ENCODE results near the gene PDZRN4. TPM values are rescaled to one million over a fixed set of nuclear protein-coding genes. Genes with fewer than 3 reads are reported as not detected.

Gene PDZRN4
- total RNA-seq, 6 donors from 2014 or later: 0.17 to 1.3 (median 0.61) TPM; not detected in 1

- no peak for DNase-seq
- TF ChIP-seq EP300 (IDR thresholded peaks at IDR 0.05) (no peak), POLR2A (IDR thresholded peaks at IDR 0.05) (no peak), POLR2AphosphoS5 (IDR thresholded peaks at IDR 0.05) (no peak)
- TF ChIP-seq, protein P1, sequence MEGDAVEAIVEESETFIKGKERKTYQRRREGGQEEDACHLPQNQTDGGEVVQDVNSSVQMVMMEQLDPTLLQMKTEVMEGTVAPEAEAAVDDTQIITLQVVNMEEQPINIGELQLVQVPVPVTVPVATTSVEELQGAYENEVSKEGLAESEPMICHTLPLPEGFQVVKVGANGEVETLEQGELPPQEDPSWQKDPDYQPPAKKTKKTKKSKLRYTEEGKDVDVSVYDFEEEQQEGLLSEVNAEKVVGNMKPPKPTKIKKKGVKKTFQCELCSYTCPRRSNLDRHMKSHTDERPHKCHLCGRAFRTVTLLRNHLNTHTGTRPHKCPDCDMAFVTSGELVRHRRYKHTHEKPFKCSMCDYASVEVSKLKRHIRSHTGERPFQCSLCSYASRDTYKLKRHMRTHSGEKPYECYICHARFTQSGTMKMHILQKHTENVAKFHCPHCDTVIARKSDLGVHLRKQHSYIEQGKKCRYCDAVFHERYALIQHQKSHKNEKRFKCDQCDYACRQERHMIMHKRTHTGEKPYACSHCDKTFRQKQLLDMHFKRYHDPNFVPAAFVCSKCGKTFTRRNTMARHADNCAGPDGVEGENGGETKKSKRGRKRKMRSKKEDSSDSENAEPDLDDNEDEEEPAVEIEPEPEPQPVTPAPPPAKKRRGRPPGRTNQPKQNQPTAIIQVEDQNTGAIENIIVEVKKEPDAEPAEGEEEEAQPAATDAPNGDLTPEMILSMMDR (IDR thresholded peaks at IDR 0.05): no peak
- Histone ChIP-seq H3K4me1 (peaks cover 0 to 2% (median 0%) of the 10 kb centered on the region in 4 donors), H3K9me3 (no peaks in the 10 kb centered on the region), H3K27ac (no peak overlapping the region), H3K27me3 (no peaks in the 10 kb centered on the region), H3K36me3 (no peaks in the 10 kb centered on the region), H3K4me3 (no peak overlapping the region)
- no peak for ATAC-seq (ENCODE audit: low FRiP score in 2 of 2)
- 19 to 26% methylated on average over 1 of the region's 1 CpG for WGBS, 2 donors
Measured at GRCh38 chr12:41465526-41465925, 277.4 kb downstream of the PDZRN4 start.

DNA sequence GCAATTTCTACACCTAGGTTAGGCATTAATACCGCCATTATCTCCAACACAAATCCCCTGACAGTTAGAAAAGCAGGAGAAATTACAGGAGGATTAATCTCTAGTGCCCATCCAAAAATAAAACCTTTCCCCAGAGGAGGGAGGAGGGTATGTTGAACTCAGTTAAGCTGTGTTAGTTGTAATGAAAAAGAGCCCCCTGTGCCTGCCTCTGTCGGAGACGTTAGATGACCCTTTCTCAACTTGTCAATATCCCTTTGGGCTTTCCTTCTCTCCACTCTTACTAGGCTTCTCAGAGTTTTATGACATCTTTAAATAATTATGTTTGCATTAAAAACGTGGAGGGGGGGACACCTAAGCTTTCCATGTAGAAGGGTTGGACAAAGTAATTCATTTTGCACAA is 278.2 kb downstream of the PDZRN4 start:
- Histone ChIP-seq H3K9me3 (no peaks in the 10 kb centered on the region), H3K27ac (no peak overlapping the region), H3K27me3 (no peaks in the 10 kb centered on the region), H3K4me3 (no peak overlapping the region), H3K4me1 (peaks cover 0 to 2% (median 0%) of the 10 kb centered on the region in 4 donors), H3K36me3 (no peaks in the 10 kb centered on the region)
- WGBS, 2 donors: 76 to 82% methylated on average over 4 of the region's 4 CpGs
- no peak for DNase-seq
- ATAC-seq (ENCODE audit: low FRiP score in 2 of 2): no peak
- TF ChIP-seq EP300 (IDR thresholded peaks at IDR 0.05) (no peak), POLR2A (IDR thresholded peaks at IDR 0.05) (no peak)
- TF ChIP-seq, protein P1 (IDR thresholded peaks at IDR 0.05): no peak

DNA sequence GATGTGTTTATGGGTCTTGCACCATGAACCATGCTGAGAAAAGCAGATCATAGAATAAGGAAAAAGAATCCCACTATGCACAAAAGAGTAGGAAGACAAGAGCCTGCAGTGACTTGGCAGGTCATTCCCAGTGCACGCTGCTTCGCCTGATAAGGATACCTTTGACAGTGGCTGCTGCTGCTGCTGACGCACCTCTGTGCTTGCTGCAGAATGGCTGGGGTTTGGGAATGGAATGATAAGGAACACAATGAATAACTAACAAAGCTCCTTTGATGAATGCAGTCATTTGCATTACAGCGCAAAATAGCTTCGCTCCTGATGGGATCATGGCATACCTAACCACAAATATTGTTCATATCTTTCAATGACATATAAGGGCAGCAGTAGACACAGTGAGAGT is 278.7 kb downstream of the PDZRN4 start:
- 84 to 85% methylated on average over 5 of the region's 5 CpGs for WGBS, 2 donors
- no peaks in the 10 kb centered on the region for H3K27me3 ChIP-seq
- no peak for TF ChIP-seq EP300 (IDR thresholded peaks at IDR 0.05)
- no peak for TF ChIP-seq POLR2A (IDR thresholded peaks at IDR 0.05)
- TF ChIP-seq, protein P1 (IDR thresholded peaks at IDR 0.05): no peak
- TF ChIP-seq POLR2AphosphoS5 (IDR thresholded peaks at IDR 0.05): no peak
- H3K27ac ChIP-seq: no peak overlapping the region
- no peaks in the 10 kb centered on the region for H3K9me3 ChIP-seq
- DNase-seq (no peak), ATAC-seq (ENCODE audit: low FRiP score in 2 of 2) (no peak)
- no peaks in the 10 kb centered on the region for H3K36me3 ChIP-seq
- peaks cover 0 to 2% (median 0%) of the 10 kb centered on the region in 4 donors for H3K4me1 ChIP-seq
- no peak overlapping the region for H3K4me3 ChIP-seq

- Histone ChIP-seq H3K4me1 (peaks cover 0 to 2% (median 0%) of the 10 kb centered on the region in 4 donors), H3K27me3 (no peaks in the 10 kb centered on the region), H3K9me3 (no peaks in the 10 kb centered on the region), H3K27ac (no peak overlapping the region), H3K36me3 (no peaks in the 10 kb centered on the region), H3K4me3 (no peak overlapping the region)
- 70 to 71% methylated on average over 1 of the region's 1 CpG for WGBS, 2 donors
- TF ChIP-seq, protein P1 (IDR thresholded peaks at IDR 0.05): no peak
- no peak for TF ChIP-seq POLR2A (IDR thresholded peaks at IDR 0.05)
- no peak for TF ChIP-seq POLR2AphosphoS5 (IDR thresholded peaks at IDR 0.05)
- no peak for ATAC-seq (ENCODE audit: low FRiP score in 2 of 2)
- no peak for DNase-seq
Measured at GRCh38 chr12:41467591-41468325, 279.6 kb downstream of the PDZRN4 start.

- Histone ChIP-seq H3K27me3 (no peaks in the 10 kb centered on the region), H3K4me1 (peaks cover 0 to 2% (median 0%) of the 10 kb centered on the region in 4 donors), H3K9me3 (no peaks in the 10 kb centered on the region), H3K27ac (no peak overlapping the region), H3K4me3 (no peak overlapping the region), H3K36me3 (no peaks in the 10 kb centered on the region)
- TF ChIP-seq POLR2A (IDR thresholded peaks at IDR 0.05): no peak
- DNase-seq (no peak), ATAC-seq (ENCODE audit: low FRiP score in 2 of 2) (no peak)
- WGBS, 2 donors: 64 to 76% methylated on average over 3 of the region's 3 CpGs
Measured at GRCh38 chr12:41468341-41468740, 280.2 kb downstream of the PDZRN4 start.
